Neuron (in vitro differentiated cells): ENCODE measurements around the gene IRF2.

Experiments
- H2AFZ ChIP-seq: one replicate; pipeline ENCODE4 v1.6.1; 2013; ENCODE audit warnings: low read depth, mild to moderate bottlenecking, inconsistent platforms, low read length, moderate library complexity
- H3K27me3 ChIP-seq: one replicate; pipeline ENCODE4 v1.6.1; 2013; ENCODE audit warnings: low read length; ENCODE audit not compliant: insufficient read depth
- H3K36me3 ChIP-seq: one replicate; pipeline ENCODE4 v1.6.1; 2013; ENCODE audit warnings: low read length; ENCODE audit not compliant: insufficient read depth
- H3K4me1 ChIP-seq: one replicate; pipeline ENCODE4 v1.6.1; 2013; ENCODE audit warnings: low read length; ENCODE audit not compliant: insufficient read depth
- H3K4me3 ChIP-seq: 2 replicates; pipeline ENCODE4 v1.5.1; 2013; ENCODE audit warnings: mild to moderate bottlenecking, low read length, moderate library complexity
- H3K9me3 ChIP-seq: one replicate; pipeline ENCODE4 v1.6.1; 2013; ENCODE audit warnings: low read length

The IRF2 gene

DNA sequence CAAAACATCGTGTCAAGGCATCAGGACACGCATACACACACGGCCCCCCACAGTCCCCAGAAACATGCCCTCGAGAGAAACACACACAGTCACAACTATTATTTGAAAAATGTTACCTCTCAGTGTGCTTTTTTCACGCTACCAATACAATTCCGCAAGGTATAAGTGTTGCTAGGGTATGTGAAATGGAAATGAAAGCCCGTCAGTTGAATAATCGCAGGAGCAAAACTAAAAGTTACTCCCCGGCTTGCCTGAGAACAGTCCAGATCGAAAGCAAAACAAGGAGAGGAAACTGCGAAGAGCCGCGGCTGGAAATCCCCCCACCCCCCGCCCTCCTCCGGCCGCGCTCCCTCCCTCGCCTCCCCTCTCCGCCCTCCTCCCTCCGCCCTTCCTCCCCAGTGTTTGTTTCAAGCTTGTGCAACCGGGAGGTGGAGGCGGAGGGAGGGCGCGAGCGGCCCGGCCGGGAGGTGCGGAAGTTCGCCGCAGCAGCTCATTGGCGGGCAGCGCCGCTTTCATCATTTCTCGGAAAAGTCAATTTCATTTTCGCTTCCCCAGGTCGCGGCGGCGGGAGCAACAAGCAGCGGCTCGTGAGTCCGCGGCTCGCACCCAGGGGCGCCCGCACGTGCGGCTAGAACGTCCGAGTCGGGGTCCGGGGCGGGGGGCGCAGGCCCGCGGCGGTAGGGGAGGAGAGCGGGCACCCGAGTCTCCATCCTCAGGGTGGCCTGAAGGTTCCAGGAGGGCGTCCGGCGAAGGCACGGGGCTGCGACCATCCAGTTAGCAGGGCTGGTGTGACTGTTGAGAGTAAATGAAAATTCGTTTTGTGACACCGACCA is at the start of gene IRF2:
Gene IRF2, minus strand, starts transcription at position 288 of the 833 bp plus-strand sequence. CDS start 45,486 bp downstream, outside the sequence.
- H3K4me3 ChIP-seq, result peak within 1 kb of the TSS; percentile 90
- H3K27me3 ChIP-seq, result no peaks in the 10 kb centered on the region
- peaks cover 34% of the 10 kb centered on the region for H3K4me1 ChIP-seq
- peak within 1 kb of the TSS; percentile 71 for H2AFZ ChIP-seq
- H3K36me3 ChIP-seq, result no peaks in the 10 kb centered on the region
- H3K9me3 ChIP-seq, result no peaks in the 10 kb centered on the region

- no peak overlapping the region for H2AFZ ChIP-seq
- no peaks in the 10 kb centered on the region for H3K9me3 ChIP-seq
- H3K4me1 ChIP-seq, result peaks cover 15% of the 10 kb centered on the region
- H3K36me3 ChIP-seq, result no peaks in the 10 kb centered on the region
- H3K4me3 ChIP-seq, result no peak overlapping the region
- no peaks in the 10 kb centered on the region for H3K27me3 ChIP-seq
These were observed 41.3 kb upstream of the IRF2 start for GRCh38 chr4:184515606-184516005.

DNA sequence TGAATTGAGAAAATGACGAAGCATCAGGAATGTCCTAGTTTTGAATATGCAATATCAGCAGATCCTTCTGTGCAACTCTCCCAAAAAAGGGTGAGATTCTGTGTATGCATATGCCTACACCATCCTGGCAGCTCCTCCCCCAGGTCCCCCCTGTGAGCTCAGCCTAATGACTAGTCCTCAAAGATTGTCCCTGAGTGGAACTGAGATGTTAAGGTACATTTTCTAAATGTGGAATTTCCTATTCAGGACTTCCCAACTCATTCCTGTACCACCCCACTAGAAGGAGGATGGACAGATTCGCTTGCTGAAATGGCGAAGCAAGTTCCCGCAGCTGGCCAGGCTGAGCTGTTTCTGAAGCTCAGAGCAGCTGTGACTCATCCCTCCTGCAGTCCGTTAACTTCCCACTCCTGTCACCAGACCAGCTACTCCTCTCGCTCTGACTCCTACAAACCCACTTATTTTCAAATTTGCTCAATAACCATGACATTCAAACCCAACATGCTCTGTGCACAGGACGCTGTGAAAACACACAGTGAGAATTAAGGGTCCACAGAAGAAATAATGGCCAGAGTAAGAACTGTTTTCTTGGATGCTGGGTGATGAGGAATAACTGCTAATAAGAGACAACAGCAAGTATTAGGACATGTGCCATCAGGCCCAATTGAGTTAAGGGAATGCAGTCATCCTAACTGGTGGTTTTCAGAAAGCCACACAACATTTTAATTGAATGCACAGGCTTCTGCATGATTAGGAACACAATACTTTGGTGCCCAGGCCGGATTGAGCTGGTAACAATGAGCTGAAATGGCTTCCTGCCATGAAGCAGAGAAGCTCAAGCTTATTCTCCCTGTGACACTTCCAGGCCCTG is 40.0 kb upstream of the IRF2 start:
- no peak overlapping the region for H3K4me3 ChIP-seq
- H2AFZ ChIP-seq, result peak overlapping the region; percentile 22
- H3K36me3 ChIP-seq, result no peaks in the 10 kb centered on the region
- peaks cover 15% of the 10 kb centered on the region for H3K4me1 ChIP-seq
- H3K9me3 ChIP-seq, result peaks cover 4% of the 10 kb centered on the region
- no peaks in the 10 kb centered on the region for H3K27me3 ChIP-seq

DNA sequence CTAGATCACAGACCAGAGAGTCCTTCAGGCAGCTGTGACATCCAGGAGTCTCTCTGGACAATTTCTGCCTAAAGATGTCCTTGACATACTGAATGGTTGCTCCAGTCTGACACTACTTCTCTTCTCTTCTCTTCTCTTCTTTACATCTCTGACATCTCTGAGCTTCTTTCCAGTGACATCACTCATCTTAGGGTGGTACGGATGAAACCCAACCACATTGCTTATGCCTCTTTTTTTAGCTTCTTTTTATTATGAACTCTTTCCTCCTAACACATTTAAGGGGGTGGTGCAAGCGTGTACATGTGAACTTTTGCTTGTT is 39.4 kb upstream of the IRF2 start:
- Histone ChIP-seq H3K4me1 (peaks cover 15% of the 10 kb centered on the region), H3K36me3 (no peaks in the 10 kb centered on the region), H3K27me3 (no peaks in the 10 kb centered on the region), H3K9me3 (peaks cover 4% of the 10 kb centered on the region), H2AFZ (no peak overlapping the region), H3K4me3 (no peak overlapping the region)

DNA sequence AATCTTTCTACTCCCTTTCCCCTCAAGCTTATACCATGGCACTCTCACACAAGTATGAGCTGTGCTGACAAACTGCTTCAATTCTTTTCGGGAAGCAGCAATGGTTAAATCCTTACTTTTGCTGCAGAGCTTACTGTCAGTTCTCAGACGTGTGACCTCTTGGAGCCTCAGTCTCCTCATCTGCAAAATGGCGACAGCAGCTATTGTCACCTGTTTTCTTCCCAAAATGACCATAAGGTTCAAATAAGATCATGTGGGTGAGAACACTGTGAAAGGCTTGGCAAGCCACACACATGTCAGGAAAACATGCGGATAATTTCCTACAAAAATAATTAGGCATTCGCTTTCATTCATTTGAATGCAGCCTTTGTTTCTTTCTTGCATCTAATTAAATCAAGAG is 36.8 kb upstream of the IRF2 start:
- peaks cover 4% of the 10 kb centered on the region for H3K9me3 ChIP-seq
- no peaks in the 10 kb centered on the region for H3K36me3 ChIP-seq
- H2AFZ ChIP-seq, result no peak overlapping the region
- H3K4me3 ChIP-seq, result no peak overlapping the region
- no peaks in the 10 kb centered on the region for H3K27me3 ChIP-seq
- peaks cover 15% of the 10 kb centered on the region for H3K4me1 ChIP-seq

- Histone ChIP-seq H3K36me3 (no peaks in the 10 kb centered on the region), H3K27me3 (no peaks in the 10 kb centered on the region), H2AFZ (no peak overlapping the region), H3K9me3 (peaks cover 4% of the 10 kb centered on the region), H3K4me1 (peaks cover 15% of the 10 kb centered on the region), H3K4me3 (no peak overlapping the region)
These were observed 36.1 kb upstream of the IRF2 start for GRCh38 chr4:184510401-184510800.

GRCh38 chr4:184506527-184507121 is 32.3 kb upstream of the IRF2 start:
- H3K4me1 ChIP-seq, result peaks cover 4% of the 10 kb centered on the region
- peaks cover 4% of the 10 kb centered on the region for H3K9me3 ChIP-seq
- H3K36me3 ChIP-seq, result no peaks in the 10 kb centered on the region
- H3K4me3 ChIP-seq, result no peak overlapping the region
- no peaks in the 10 kb centered on the region for H3K27me3 ChIP-seq
- H2AFZ ChIP-seq, result no peak overlapping the region

- no peaks in the 10 kb centered on the region for H3K36me3 ChIP-seq
- H3K4me3 ChIP-seq, result no peak overlapping the region
- no peak overlapping the region for H2AFZ ChIP-seq
- no peaks in the 10 kb centered on the region for H3K27me3 ChIP-seq
- H3K9me3 ChIP-seq, result no peaks in the 10 kb centered on the region
- peaks cover 9% of the 10 kb centered on the region for H3K4me1 ChIP-seq
These were observed 30.0 kb upstream of the IRF2 start for GRCh38 chr4:184504385-184504784.

GRCh38 chr4:184503869-184504300 is 29.5 kb upstream of the IRF2 start:
- Histone ChIP-seq H3K27me3 (no peaks in the 10 kb centered on the region), H3K36me3 (no peaks in the 10 kb centered on the region), H3K9me3 (no peaks in the 10 kb centered on the region), H3K4me1 (peaks cover 9% of the 10 kb centered on the region), H2AFZ (no peak overlapping the region), H3K4me3 (no peak overlapping the region)

- Histone ChIP-seq H3K9me3 (no peaks in the 10 kb centered on the region), H3K4me1 (peaks cover 9% of the 10 kb centered on the region), H3K27me3 (no peaks in the 10 kb centered on the region), H3K36me3 (no peaks in the 10 kb centered on the region), H2AFZ (no peak overlapping the region), H3K4me3 (no peak overlapping the region)
These were observed 26.6 kb upstream of the IRF2 start for GRCh38 chr4:184500748-184501589.

DNA sequence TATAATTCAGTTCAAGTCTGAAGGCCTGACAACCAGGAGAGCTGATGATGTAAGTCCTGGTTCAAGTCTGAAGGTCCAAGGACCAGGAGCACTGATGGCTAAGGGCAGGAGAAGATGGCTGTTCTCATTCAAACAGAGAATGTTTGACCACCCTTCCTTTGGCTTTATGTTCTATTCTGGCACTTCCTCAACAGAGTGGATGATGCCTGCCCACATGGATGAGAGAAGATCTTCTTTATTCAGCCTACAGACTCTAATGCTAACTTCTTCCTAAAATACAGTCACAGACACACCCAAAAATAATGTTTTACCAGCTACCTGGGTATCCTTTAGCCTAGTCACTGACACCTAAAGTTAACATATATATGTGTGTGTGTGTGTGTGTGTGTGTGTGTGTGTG is 25.6 kb upstream of the IRF2 start:
- no peak overlapping the region for H2AFZ ChIP-seq
- no peaks in the 10 kb centered on the region for H3K27me3 ChIP-seq
- no peaks in the 10 kb centered on the region for H3K9me3 ChIP-seq
- H3K4me3 ChIP-seq, result no peak overlapping the region
- no peaks in the 10 kb centered on the region for H3K36me3 ChIP-seq
- peaks cover 9% of the 10 kb centered on the region for H3K4me1 ChIP-seq

- no peaks in the 10 kb centered on the region for H3K9me3 ChIP-seq
- no peaks in the 10 kb centered on the region for H3K36me3 ChIP-seq
- H2AFZ ChIP-seq, result no peak overlapping the region
- H3K27me3 ChIP-seq, result no peaks in the 10 kb centered on the region
- H3K4me1 ChIP-seq, result peaks cover 9% of the 10 kb centered on the region
- no peak overlapping the region for H3K4me3 ChIP-seq
These were observed 24.2 kb upstream of the IRF2 start for GRCh38 chr4:184498598-184498997.
